ENCODE measurements around the gene ADAMTS19. TPM values are rescaled to one million over a fixed set of nuclear protein-coding genes. Genes with fewer than 3 reads are reported as not detected.
A peak's percentile ranks its signal among the peaks of the same experiment; 100 is the strongest.

Gene ADAMTS19
- total and polyA plus RNA-seq, 2 of the 8 experiments (the other 6 are each of a cell fraction or from before 2014, with no cell fraction given): 17.3 to 28.8 TPM

DNA sequence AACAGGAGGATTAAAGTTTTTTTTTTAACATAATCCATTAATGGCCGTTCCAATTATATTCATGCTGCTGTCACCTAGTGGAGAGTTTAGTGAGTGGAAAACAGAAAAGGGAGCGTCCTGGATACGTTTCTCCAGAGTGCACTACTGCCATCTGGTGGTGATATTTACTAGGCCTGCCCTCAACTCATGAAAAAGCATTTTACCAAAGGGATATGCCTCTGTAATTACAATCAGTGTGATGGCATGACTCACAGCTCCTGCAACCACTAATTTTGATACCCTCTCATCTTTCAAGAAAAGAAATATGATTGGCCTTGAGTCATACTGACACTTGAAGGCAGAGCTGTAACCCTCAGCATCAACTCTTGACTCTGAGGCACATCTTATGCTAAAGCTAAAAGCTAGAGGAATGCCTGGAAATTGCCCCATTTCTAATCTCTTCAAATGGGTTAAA is 307.9 kb downstream of the ADAMTS19 start:
- no peaks in the 10 kb centered on the region for H3K79me1 ChIP-seq (ENCODE audit: low read depth, low read length)
- ChIA-PET CTCF (ENCODE audit: partially characterized antibody) (interaction anchor here (0.6 to 13.7 kb wide), 33 partner anchors 9 to 1239 kb away, joined by 3 to 290 read pairs (median 4); partner anchors contain the start of genes ISOC1 and MINAR2), POLR2A (ENCODE audit: partially characterized antibody) (interaction anchor here (0.6 kb wide), 1 partner anchor 864 kb away, joined by 3 read pairs; no protein-coding TSS in a partner anchor)
- H3K4me2 ChIP-seq (ENCODE audit: insufficient read depth in 1 of 2, low read depth in 2 of 2, low read length in 2 of 2): no peak overlapping the region
- H3K14ac ChIP-seq (ENCODE audit: insufficient read length): no peak overlapping the region
- H2BK12ac ChIP-seq (ENCODE audit: low read depth, low read length): no peak overlapping the region
- no peaks in the 10 kb centered on the region for H3K23me2 ChIP-seq (ENCODE audit: low read depth, low read length)
- H3K36me3 ChIP-seq (ENCODE audit: control insufficient read depth in 2 of 4, insufficient read depth in 4 of 4, low read length in 3 of 4): no peaks in the 10 kb centered on the region
- no peak overlapping the region for H2AK5ac ChIP-seq (ENCODE audit: low read depth, low read length)
- no peak overlapping the region for H2BK15ac ChIP-seq (ENCODE audit: low read length)
- no peak overlapping the region for H4K8ac ChIP-seq (ENCODE audit: extremely low read depth, insufficient read depth, low read length)
- H4K91ac ChIP-seq (replicated peaks; ENCODE audit: insufficient read length, low read length): no peak overlapping the region
- no peak overlapping the region for H3K23ac ChIP-seq (ENCODE audit: insufficient read length)
- H2BK120ac ChIP-seq (replicated peaks; ENCODE audit: low read depth, low read length): no peak overlapping the region
- H4K5ac ChIP-seq (ENCODE audit: insufficient read length, low read depth, low read length): no peak overlapping the region
- DNase-seq (ENCODE audit: low read depth in 1 of 2, low spot score in 2 of 2) (peak; percentile 25 to 76), FAIRE-seq (peak; percentile 99)
- H2AFZ ChIP-seq (ENCODE audit: low read length): peak overlapping the region; percentile 55; the same call in 1 of the 2 replicates
- no peak overlapping the region for H2BK20ac ChIP-seq (ENCODE audit: low read length)
- no peak overlapping the region for H3K4ac ChIP-seq (replicated peaks; ENCODE audit: insufficient read length, low read depth, low read length)
- no peaks in the 10 kb centered on the region for H3K9me3 ChIP-seq (ENCODE audit: insufficient read depth in 2 of 2, low read depth in 1 of 2, low read length in 1 of 2)
- H3K27me3 ChIP-seq (replicated peaks in 1 of 4; ENCODE audit: control insufficient read depth in 3 of 4, extremely low read depth in 1 of 4, insufficient read depth in 3 of 4, low read length in 3 of 4): no peaks in the 10 kb centered on the region; a peak in 1 of 7 replicates
- WGBS, 2 experiments (ENCODE audit: extremely low coverage in 1 of 2, insufficient coverage in 1 of 2, insufficient read length in 1 of 2, insufficient replicate concordance in 2 of 2, low coverage in 1 of 2, low lambda C conversion rate in 2 of 2, missing lambda C conversion rate in 1 of 2): 4% methylated on average over 3 of the region's 3 CpGs; no CpG with 5 or more reads in 1 of the 2 experiments
- H3K79me2 ChIP-seq (ENCODE audit: control insufficient read depth in 1 of 2, insufficient read depth in 2 of 2, low read length in 2 of 2): no peaks in the 10 kb centered on the region
- H3K4me1 ChIP-seq (replicated peaks in 1 of 4; ENCODE audit: control insufficient read depth in 3 of 4, insufficient read depth in 4 of 4, low read length in 3 of 4): peaks cover 0 to 7% (median 0%) of the 10 kb centered on the region in 4 experiments; a peak in 2 of 7 replicates
- no peak overlapping the region for H3K27ac ChIP-seq (ENCODE audit: low read depth, low read length)
- H3K9ac ChIP-seq (replicated peaks in 1 of 4; ENCODE audit: extremely low read depth in 1 of 4, low read depth in 3 of 4, low read length in 3 of 4): no peak overlapping the region
- H3K4me3 ChIP-seq (ENCODE audit: extremely low read depth in 1 of 4, insufficient read depth in 2 of 4, low read depth in 3 of 4, low read length in 4 of 4): no peak overlapping the region
- H2BK5ac ChIP-seq (ENCODE audit: low read depth, low read length): no peak overlapping the region
- no peak overlapping the region for H3K18ac ChIP-seq (ENCODE audit: extremely low read depth, low read length)
- H4K20me1 ChIP-seq (replicated peaks in 1 of 2; ENCODE audit: control insufficient read depth in 1 of 2, insufficient read depth in 2 of 2, low read length in 2 of 2): no peaks in the 10 kb centered on the region
- no peak overlapping the region for H3K56ac ChIP-seq (replicated peaks; ENCODE audit: insufficient read length, low read depth, low read length)
- TF ChIP-seq POLR2AphosphoS5 (IDR thresholded peaks at IDR 0.05; ENCODE audit: low read depth, low read length) (no peak), TEAD4 (IDR thresholded peaks at IDR 0.05; ENCODE audit: low read depth, low read length) (no peak), GTF2F1 (IDR thresholded peaks at IDR 0.05; ENCODE audit: borderline replicate concordance, low read depth, low read length) (no peak), RAD21 (IDR thresholded peaks at IDR 0.05 in 1 of 2, conservative IDR thresholded peaks at IDR 0.05 in 1 of 2; ENCODE audit: low read depth in 2 of 2, low read length in 2 of 2) (peak; percentile 96 to 98), PHF8 (conservative IDR thresholded peaks at IDR 0.05; ENCODE audit: low read depth, low read length) (no peak), YY1 (IDR thresholded peaks at IDR 0.05; ENCODE audit: low read depth, low read length) (peak; percentile 77; the same call in 1 of the 2 replicates), BACH1 (IDR thresholded peaks at IDR 0.05; ENCODE audit: low read length) (peak; percentile 38; the same call in 1 of the 2 replicates), CREB1 (IDR thresholded peaks at IDR 0.05) (no peak), POU5F1 (IDR thresholded peaks at IDR 0.05; ENCODE audit: low read depth, low read length) (no peak), CTBP2 (IDR thresholded peaks at IDR 0.05; ENCODE audit: borderline replicate concordance, insufficient read depth, insufficient read length, low read length) (no peak), CHD2 (IDR thresholded peaks at IDR 0.05; ENCODE audit: low read length) (no peak), TBP (IDR thresholded peaks at IDR 0.05; ENCODE audit: low read depth, low read length) (no peak)
- TF ChIP-seq, protein P1, sequence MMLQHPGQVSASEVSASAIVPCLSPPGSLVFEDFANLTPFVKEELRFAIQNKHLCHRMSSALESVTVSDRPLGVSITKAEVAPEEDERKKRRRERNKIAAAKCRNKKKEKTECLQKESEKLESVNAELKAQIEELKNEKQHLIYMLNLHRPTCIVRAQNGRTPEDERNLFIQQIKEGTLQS (IDR thresholded peaks at IDR 0.05; ENCODE audit: insufficient read depth, low read depth, low read length): no peak
